Adrenal gland (tissue), 5 donors: ENCODE data around the gene FRAT1.

Experiments
- CTCF ChIP-seq, 6 experiments: fragments of 450-650 bp in 4 of 6; fragments of 200-600 bp in 2 of 6; sonication (generic) in 1 of 6; IDR thresholded peaks; 1 replicate in 5 of 6; 2 replicates in 1 of 6; pipeline versions ENCODE4 v1.5.1 to v1.8.0; 2016 to 2021; ENCODE audit warnings: antibody characterized with exemption in 6 of 6, mild to moderate bottlenecking in 2 of 6, moderate library complexity in 1 of 6
- POLR2A ChIP-seq, 2 donors: fragments of 450-650 bp; IDR thresholded peaks; one replicate each; pipeline ENCODE4 v1.6.1; 2017; ENCODE audit warnings: antibody characterized with exemption in 2 of 2, mild to moderate bottlenecking in 2 of 2, moderate library complexity in 1 of 2
- donor health status: DM: no; HTN: no; CAD: no.

- TF ChIP-seq POLR2A (IDR thresholded peaks at IDR 0.05) (no peak), CTCF (IDR thresholded peaks at IDR 0.05) (no peak)
These were observed 41.9 kb downstream of the FRAT1 start for GRCh38 chr10:97360705-97361536.
